Vagina (tissue), 2 donors: ENCODE results near the gene PDE3A.

Experiments
- POLR2A ChIP-seq, 2 donors: fragments of 450-650 bp; IDR thresholded peaks; one replicate each; pipeline ENCODE4 v1.6.1; 2017; ENCODE audit warnings: antibody characterized with exemption in 2 of 2, mild to moderate bottlenecking in 2 of 2, moderate library complexity in 2 of 2
- TF ChIP-seq, protein P1 (sequence below), 3 experiments: fragments of 450-650 bp in 2 of 3; fragments of 200-600 bp in 1 of 3; sonication (generic) in 1 of 3; IDR thresholded peaks; one replicate each; pipeline ENCODE4 v1.5.1; 2017 to 2019; ENCODE audit warnings: antibody characterized with exemption in 3 of 3, mild to moderate bottlenecking in 2 of 3, moderate library complexity in 2 of 3

DNA sequence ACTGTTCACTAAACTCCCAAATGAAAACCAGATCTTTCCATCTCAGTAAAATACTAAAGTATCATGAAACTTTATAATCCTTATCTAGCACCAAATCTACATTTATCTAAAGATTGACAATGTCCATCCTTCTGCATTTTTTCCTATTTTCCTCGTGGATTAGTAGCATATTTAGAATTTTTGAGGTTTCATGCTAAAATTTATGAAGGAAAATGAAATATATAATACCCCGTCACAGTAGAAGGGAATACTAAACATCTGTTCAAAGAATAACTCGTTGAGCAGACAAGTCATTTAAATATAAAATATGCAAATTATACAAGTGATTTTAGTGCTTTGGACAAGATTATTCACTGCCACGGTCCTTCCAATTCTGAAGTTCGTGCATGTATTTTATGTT is 204.1 kb downstream of the PDE3A start:
- TF ChIP-seq, protein P1, sequence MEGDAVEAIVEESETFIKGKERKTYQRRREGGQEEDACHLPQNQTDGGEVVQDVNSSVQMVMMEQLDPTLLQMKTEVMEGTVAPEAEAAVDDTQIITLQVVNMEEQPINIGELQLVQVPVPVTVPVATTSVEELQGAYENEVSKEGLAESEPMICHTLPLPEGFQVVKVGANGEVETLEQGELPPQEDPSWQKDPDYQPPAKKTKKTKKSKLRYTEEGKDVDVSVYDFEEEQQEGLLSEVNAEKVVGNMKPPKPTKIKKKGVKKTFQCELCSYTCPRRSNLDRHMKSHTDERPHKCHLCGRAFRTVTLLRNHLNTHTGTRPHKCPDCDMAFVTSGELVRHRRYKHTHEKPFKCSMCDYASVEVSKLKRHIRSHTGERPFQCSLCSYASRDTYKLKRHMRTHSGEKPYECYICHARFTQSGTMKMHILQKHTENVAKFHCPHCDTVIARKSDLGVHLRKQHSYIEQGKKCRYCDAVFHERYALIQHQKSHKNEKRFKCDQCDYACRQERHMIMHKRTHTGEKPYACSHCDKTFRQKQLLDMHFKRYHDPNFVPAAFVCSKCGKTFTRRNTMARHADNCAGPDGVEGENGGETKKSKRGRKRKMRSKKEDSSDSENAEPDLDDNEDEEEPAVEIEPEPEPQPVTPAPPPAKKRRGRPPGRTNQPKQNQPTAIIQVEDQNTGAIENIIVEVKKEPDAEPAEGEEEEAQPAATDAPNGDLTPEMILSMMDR (IDR thresholded peaks at IDR 0.05): no peak
- no peak for TF ChIP-seq POLR2A (IDR thresholded peaks at IDR 0.05)
